ENCODE measurements around the gene AMN. TPM values are rescaled to one million over a fixed set of nuclear protein-coding genes. Genes with fewer than 3 reads are reported as not detected.
A peak's percentile ranks its signal among the peaks of the same experiment; 100 is the strongest.
"Not testable (repeated sequence)": the region's sequence is repeated elsewhere in the genome, so short reads cannot be mapped to it uniquely, and the experiment has no call there.

The AMN gene
- total RNA-seq, 1 donor from 2014 or later, result 0.30 TPM

DNA sequence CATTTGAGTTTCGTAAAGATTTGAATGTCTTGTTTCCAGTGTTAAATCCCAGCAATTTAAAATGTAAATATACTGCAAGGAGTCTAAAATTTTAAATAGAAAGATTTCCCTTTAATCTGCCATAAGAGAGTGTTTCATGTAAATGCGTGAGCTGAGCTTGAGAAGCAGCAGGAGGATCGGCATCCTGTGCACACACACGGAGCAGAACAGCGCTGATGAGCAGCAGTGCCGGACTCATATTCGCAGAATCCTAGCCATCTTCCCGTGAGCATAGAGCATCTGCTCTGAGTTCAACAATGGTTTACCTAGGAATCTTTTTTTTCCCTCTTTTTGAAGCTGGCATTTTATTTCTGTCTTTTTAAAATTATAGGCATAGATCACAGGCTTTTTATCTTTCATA lies 29.8 kb upstream of the AMN start:
- TF ChIP-seq CTCF (IDR thresholded peaks at IDR 0.05), result no peak
- Mint-ChIP-seq H3K36me3 (ENCODE audit: low read depth) (peaks cover 8% of the 10 kb centered on the region), H3K4me3 (ENCODE audit: unreplicated experiment) (no peak overlapping the region), H3K4me1 (ENCODE audit: low read depth) (peaks cover 12% of the 10 kb centered on the region), H3K27ac (ENCODE audit: unreplicated experiment) (no peak overlapping the region), H3K9me3 (ENCODE audit: low read depth) (no peaks in the 10 kb centered on the region), H3K27me3 (ENCODE audit: low read depth) (no peaks in the 10 kb centered on the region)
- DNase-seq (ENCODE audit: low spot score), result no peak

DNA sequence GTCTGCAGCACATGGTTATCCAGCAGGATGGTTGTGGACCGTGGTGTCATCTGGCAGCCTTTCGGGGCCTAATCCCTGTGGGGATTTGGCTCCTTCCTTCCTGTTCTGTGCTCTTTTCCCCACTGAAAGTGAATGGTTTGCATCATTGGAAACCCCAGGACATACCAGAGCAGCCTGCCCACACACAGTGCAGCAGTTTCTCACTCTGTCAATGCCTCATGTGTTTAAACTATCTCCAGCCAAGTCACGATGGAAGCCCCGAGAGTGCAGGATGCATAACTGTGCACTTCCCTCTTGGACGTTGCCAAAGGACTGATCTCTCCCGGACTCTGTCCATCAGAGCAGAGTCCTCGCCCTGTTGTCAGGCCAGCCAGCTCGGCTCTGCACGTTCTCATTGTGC lies 29.0 kb upstream of the AMN start:
- Mint-ChIP-seq H3K27me3 (ENCODE audit: low read depth) (no peaks in the 10 kb centered on the region), H3K9me3 (ENCODE audit: low read depth) (no peaks in the 10 kb centered on the region), H3K4me1 (ENCODE audit: low read depth) (peaks cover 12% of the 10 kb centered on the region), H3K36me3 (ENCODE audit: low read depth) (peaks cover 12% of the 10 kb centered on the region), H3K27ac (ENCODE audit: unreplicated experiment) (peak overlapping the region; percentile 86), H3K4me3 (ENCODE audit: unreplicated experiment) (peak overlapping the region; percentile 44)
- DNase-seq (ENCODE audit: low spot score), result no peak
- TF ChIP-seq CTCF (IDR thresholded peaks at IDR 0.05), result no peak

- H3K27ac Mint-ChIP-seq (ENCODE audit: unreplicated experiment); H3K4me3 Mint-ChIP-seq (ENCODE audit: unreplicated experiment); H3K9me3 Mint-ChIP-seq (ENCODE audit: low read depth); DNase-seq (ENCODE audit: low spot score); H3K27me3 Mint-ChIP-seq (ENCODE audit: low read depth): not testable (repeated sequence)
- Mint-ChIP-seq H3K36me3 (ENCODE audit: low read depth) (peaks cover 16% of the 10 kb centered on the region), H3K4me1 (ENCODE audit: low read depth) (peaks cover 12% of the 10 kb centered on the region)
Measured at GRCh38 chr14:102896735-102897134, 25.7 kb upstream of the AMN start.

DNA sequence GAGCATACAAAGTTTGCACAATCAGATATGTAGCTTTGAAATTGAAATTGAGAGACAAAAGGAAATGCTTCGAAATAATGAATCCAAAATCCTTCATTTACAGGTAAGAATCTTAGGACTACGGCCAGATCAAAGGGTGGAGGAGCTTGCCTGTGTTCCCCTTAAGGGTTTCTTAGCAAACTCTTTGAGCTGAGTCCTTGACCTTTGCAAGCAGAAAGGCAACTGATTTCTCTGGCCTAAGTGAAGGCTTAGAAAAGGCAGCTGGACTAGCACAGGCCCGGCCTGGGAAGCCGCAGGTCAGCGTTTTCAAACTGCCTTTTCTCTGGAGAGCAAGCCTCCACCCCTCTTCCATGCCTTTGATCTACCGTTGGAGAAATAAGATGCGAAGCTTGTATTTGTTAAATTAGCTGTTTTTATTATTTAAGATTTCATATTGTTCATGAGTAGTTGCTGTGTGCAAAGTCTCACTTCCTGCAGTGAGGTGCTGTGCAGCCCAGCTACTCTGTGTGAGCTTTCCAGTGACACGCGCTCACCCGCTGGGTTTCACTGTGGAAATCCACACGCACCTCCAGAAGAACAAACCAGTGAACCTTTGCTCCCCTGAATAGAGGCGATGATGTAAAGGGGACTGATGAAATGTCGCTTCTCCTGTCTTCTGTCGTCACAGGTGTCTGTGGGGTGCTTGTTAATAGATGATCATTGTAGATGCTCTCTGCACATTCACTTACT lies 25.0 kb upstream of the AMN start:
- no peak for DNase-seq (ENCODE audit: low spot score)
- no peaks in the 10 kb centered on the region for H3K27me3 Mint-ChIP-seq (ENCODE audit: low read depth)
- H3K27ac Mint-ChIP-seq (ENCODE audit: unreplicated experiment), result no peak overlapping the region
- no peak for TF ChIP-seq CTCF (IDR thresholded peaks at IDR 0.05)
- H3K4me3 Mint-ChIP-seq (ENCODE audit: unreplicated experiment), result no peak overlapping the region
- H3K4me1 Mint-ChIP-seq (ENCODE audit: low read depth), result peaks cover 12% of the 10 kb centered on the region
- H3K9me3 Mint-ChIP-seq (ENCODE audit: low read depth), result no peaks in the 10 kb centered on the region
- peaks cover 16% of the 10 kb centered on the region for H3K36me3 Mint-ChIP-seq (ENCODE audit: low read depth)

- Mint-ChIP-seq H3K36me3 (ENCODE audit: low read depth) (peaks cover 20% of the 10 kb centered on the region), H3K27me3 (ENCODE audit: low read depth) (no peaks in the 10 kb centered on the region), H3K9me3 (ENCODE audit: low read depth) (no peaks in the 10 kb centered on the region), H3K4me1 (ENCODE audit: low read depth) (peaks cover 5% of the 10 kb centered on the region), H3K4me3 (ENCODE audit: unreplicated experiment) (no peak overlapping the region), H3K27ac (ENCODE audit: unreplicated experiment) (no peak overlapping the region)
- TF ChIP-seq CTCF (IDR thresholded peaks at IDR 0.05), result no peak
- DNase-seq (ENCODE audit: low spot score), result peak; percentile 67
Measured at GRCh38 chr14:102898298-102898697, 24.2 kb upstream of the AMN start.
